ENCODE results near the gene ATP8B3. TPM values are rescaled to one million over a fixed set of nuclear protein-coding genes. Genes with fewer than 3 reads are reported as not detected.

Gene ATP8B3
- total and polyA plus RNA-seq, 10 donors = 1.9 to 10.1 (median 5.6) TPM

GRCh38 chr19:1807030-1807694, 4.9 kb downstream of the ATP8B3 start:
- Histone ChIP-seq H3K27ac (no peak overlapping the region), H3K4me3 (no peak overlapping the region), H3K4me1 (peaks cover 0 to 13% (median 9%) of the 10 kb centered on the region in 6 donors), H3K36me3 (peaks cover 0 to 27% (median 0%) of the 10 kb centered on the region in 6 donors), H3K27me3 (replicated peaks in 1 of 7) (no peaks in the 10 kb centered on the region), H3K9me3 (no peaks in the 10 kb centered on the region)
- 82 to 87% (median 83%) methylated on average over 25 to 28 of the region's 28 CpGs for WGBS, 5 donors
- intact Hi-C loops (cut with DNase I; ENCODE audit: low total_unique reads) = no loop called here
- TF ChIP-seq CTCF (IDR thresholded peaks at IDR 0.05 in 8 of 11, conservative IDR thresholded peaks at IDR 0.05 in 3 of 11) (no peak), POLR2AphosphoS5 (IDR thresholded peaks at IDR 0.05) (no peak), POLR2A (IDR thresholded peaks at IDR 0.05) (no peak)
- peak; percentile 59 for DNase-seq

- Histone ChIP-seq H3K4me1 (peaks cover 0 to 5% (median 2%) of the 10 kb centered on the region in 6 donors), H3K9me3 (no peaks in the 10 kb centered on the region), H3K4me3 (no peak overlapping the region), H3K36me3 (peaks cover 0 to 30% (median 0%) of the 10 kb centered on the region in 6 donors), H3K27ac (no peak overlapping the region), H3K27me3 (replicated peaks in 1 of 7) (no peaks in the 10 kb centered on the region)
- WGBS, 5 donors = 85 to 94% (median 88%) methylated on average over 22 to 45 of the region's 45 CpGs
- no peak for TF ChIP-seq CTCF (IDR thresholded peaks at IDR 0.05 in 8 of 11, conservative IDR thresholded peaks at IDR 0.05 in 3 of 11)
- TF ChIP-seq POLR2A (IDR thresholded peaks at IDR 0.05) = no peak
- no peak for TF ChIP-seq POLR2AphosphoS5 (IDR thresholded peaks at IDR 0.05)
- intact Hi-C loops (cut with DNase I; ENCODE audit: low total_unique reads) = no loop called here
- DNase-seq = no peak
Observed at GRCh38 chr19:1806184-1807029, 5.7 kb downstream of the ATP8B3 start.

- Histone ChIP-seq H3K9me3 (no peaks in the 10 kb centered on the region), H3K36me3 (peaks cover 0 to 34% (median 0%) of the 10 kb centered on the region in 6 donors), H3K4me1 (no peaks in the 10 kb centered on the region), H3K27me3 (replicated peaks in 1 of 7) (no peaks in the 10 kb centered on the region), H3K27ac (no peak overlapping the region), H3K4me3 (no peak overlapping the region)
- intact Hi-C loops (cut with DNase I; ENCODE audit: low total_unique reads) = no loop called here
- DNase-seq = no peak
- TF ChIP-seq POLR2AphosphoS5 (IDR thresholded peaks at IDR 0.05) = no peak
- no peak for TF ChIP-seq POLR2A (IDR thresholded peaks at IDR 0.05)
- TF ChIP-seq CTCF (IDR thresholded peaks at IDR 0.05 in 8 of 11, conservative IDR thresholded peaks at IDR 0.05 in 3 of 11) = no peak
- WGBS, 5 donors = 86 to 93% (median 91%) methylated on average over 10 to 24 of the region's 24 CpGs
Observed at GRCh38 chr19:1805401-1806183, 6.5 kb downstream of the ATP8B3 start.

All from spleen (tissue), 11 donors.